Left lung (tissue), 10 donors: Measurements from ENCODE around the gene GTF2H2C. TPM values are rescaled to one million over a fixed set of nuclear protein-coding genes. Genes with fewer than 3 reads are reported as not detected.
A peak's percentile ranks its signal among the peaks of the same experiment; 100 is the strongest.

Experiments
- ATAC-seq: fragments of 200-7000 bp; cut with Tn5 transposase; one replicate; pipeline ENCODE4 v1.9.1; 2020; ENCODE audit warnings: moderate library complexity
- DNase-seq, 4 donors: peaks; one replicate each; pipeline ENCODE4 v3.0.0-alpha.2; 2013 to 2020
- H3K27ac ChIP-seq, 2 donors: fragments of 200-600 bp; sonication (generic) in 1 of 2; one replicate each; pipeline versions ENCODE4 v1.5.0 to v1.8.0; 2020 to 2021
- H3K27me3 ChIP-seq, 2 donors: fragments of 200-600 bp; sonication (generic) in 1 of 2; one replicate each; pipeline versions ENCODE4 v1.5.0 to v1.8.0; 2020 to 2021
- H3K36me3 ChIP-seq, 2 donors: fragments of 200-600 bp; sonication (generic) in 1 of 2; one replicate each; pipeline versions ENCODE4 v1.5.0 to v1.8.0; 2020 to 2021
- H3K4me1 ChIP-seq, 2 donors: fragments of 200-600 bp; one replicate each; pipeline ENCODE4 v1.8.0; 2021
- H3K4me3 ChIP-seq, 2 donors: fragments of 200-600 bp; sonication (generic) in 1 of 2; one replicate each; pipeline versions ENCODE4 v1.5.0 to v1.8.0; 2020 to 2021; ENCODE audit warnings: mild to moderate bottlenecking in 1 of 2
- H3K9me3 ChIP-seq, 2 donors: fragments of 200-600 bp; sonication (generic) in 1 of 2; one replicate each; pipeline versions ENCODE4 v1.5.0 to v1.8.0; 2020 to 2021
- intact Hi-C, 2 donors: fragments of 100-400 bp; cut with DNase I; formaldehyde crosslinking; loops; one replicate each; pipeline versions ENCODE4 v1.11.2 to v1.14.2; 2022
- polyA plus RNA-seq, 6 donors: library from polyadenylated mRNA; unstranded; fragments of 120-200 nt; gene quantifications; one replicate each; pipeline ENCODE4 v1.2.1, GENCODE V29; 2013; ENCODE audit not compliant: insufficient read length in 6 of 6
- total RNA-seq, 2 donors: library from RNA; stranded (reverse); fragmentation: NEBNext Ultra II Directional; extraction: Animal tissue kit (Norgen Biotek cat#: 25700); gene quantifications; one replicate each; pipeline ENCODE4 v1.2.1, GENCODE V29; 2021
- TF ChIP-seq, protein P1 (sequence below), 2 donors: fragments of 200-600 bp; sonication (generic) in 1 of 2; IDR thresholded peaks; one replicate each; pipeline versions ENCODE4 v1.5.0 to v1.8.0; 2021; ENCODE audit warnings: antibody characterized with exemption in 2 of 2
- donor health status: DM: no; HTN: yes; CAD: no.
- donor health status: DM: no; HTN: no; CAD: no.

Gene GTF2H2C
- total and polyA plus RNA-seq, 8 donors = 30.6 to 90.1 (median 56.5) TPM

DNA sequence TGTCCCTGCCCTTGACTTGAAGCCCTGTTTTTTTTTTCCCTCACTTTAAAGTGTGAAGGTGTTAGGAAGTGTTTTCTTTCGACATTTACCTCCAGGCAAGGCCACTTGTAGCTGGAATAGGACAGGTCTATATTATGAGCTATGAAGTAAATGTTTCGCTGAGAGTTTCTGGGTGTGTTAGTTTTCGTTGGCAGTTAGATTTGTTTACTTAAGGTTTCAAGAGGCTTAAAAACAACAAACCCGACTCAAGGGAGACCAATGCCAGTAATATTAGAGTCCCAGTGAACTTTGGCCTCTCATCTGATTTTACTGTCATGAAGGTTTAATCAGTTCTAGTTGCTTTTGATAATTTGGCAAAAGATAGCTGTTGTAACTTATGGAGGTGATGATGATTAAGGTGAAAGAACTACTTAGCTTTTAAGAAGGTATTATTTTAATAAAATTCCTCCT lies 42.2 kb upstream of the GTF2H2C start:
- no peaks in the 10 kb centered on the region for H3K9me3 ChIP-seq
- ATAC-seq = peak; percentile 76
- H3K27me3 ChIP-seq = no peaks in the 10 kb centered on the region
- no peak overlapping the region for H3K4me3 ChIP-seq
- peak overlapping the region; percentile 60 to 80 for H3K27ac ChIP-seq
- TF ChIP-seq, protein P1, sequence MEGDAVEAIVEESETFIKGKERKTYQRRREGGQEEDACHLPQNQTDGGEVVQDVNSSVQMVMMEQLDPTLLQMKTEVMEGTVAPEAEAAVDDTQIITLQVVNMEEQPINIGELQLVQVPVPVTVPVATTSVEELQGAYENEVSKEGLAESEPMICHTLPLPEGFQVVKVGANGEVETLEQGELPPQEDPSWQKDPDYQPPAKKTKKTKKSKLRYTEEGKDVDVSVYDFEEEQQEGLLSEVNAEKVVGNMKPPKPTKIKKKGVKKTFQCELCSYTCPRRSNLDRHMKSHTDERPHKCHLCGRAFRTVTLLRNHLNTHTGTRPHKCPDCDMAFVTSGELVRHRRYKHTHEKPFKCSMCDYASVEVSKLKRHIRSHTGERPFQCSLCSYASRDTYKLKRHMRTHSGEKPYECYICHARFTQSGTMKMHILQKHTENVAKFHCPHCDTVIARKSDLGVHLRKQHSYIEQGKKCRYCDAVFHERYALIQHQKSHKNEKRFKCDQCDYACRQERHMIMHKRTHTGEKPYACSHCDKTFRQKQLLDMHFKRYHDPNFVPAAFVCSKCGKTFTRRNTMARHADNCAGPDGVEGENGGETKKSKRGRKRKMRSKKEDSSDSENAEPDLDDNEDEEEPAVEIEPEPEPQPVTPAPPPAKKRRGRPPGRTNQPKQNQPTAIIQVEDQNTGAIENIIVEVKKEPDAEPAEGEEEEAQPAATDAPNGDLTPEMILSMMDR (IDR thresholded peaks at IDR 0.05) = no peak
- intact Hi-C loops = no loop called here
- peak in 2 of 4 donors; percentile 31 to 72 for DNase-seq
- H3K36me3 ChIP-seq = no peaks in the 10 kb centered on the region
- H3K4me1 ChIP-seq = peaks cover 10 to 57% of the 10 kb centered on the region in 2 donors

DNA sequence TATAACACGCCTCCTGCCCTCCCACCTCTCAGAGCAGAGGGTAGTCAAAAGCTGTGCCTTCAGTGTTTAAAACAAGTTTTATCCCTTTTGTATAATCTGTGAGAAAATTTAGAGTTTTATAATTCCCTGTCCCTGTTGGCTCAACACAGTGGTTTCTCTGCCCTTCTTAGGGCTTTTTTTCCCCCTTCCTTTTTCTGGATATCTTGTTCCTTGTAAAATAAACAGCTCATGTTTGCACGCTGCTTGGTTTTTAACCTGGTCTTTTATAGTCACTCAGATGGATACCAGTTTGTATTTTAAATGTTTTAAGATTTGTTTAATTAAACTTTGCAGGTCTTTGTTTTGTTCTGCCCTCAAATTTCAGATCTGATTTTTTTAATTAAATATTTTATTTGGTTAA lies 40.7 kb upstream of the GTF2H2C start:
- H3K9me3 ChIP-seq = no peaks in the 10 kb centered on the region
- peak overlapping the region; percentile 60 to 75 for H3K27ac ChIP-seq
- no peaks in the 10 kb centered on the region for H3K36me3 ChIP-seq
- ATAC-seq = no peak
- DNase-seq = no peak
- TF ChIP-seq, protein P1 (IDR thresholded peaks at IDR 0.05) = no peak
- H3K4me1 ChIP-seq = peaks cover 7 to 47% of the 10 kb centered on the region in 2 donors
- no peaks in the 10 kb centered on the region for H3K27me3 ChIP-seq
- intact Hi-C loops = no loop called here
- H3K4me3 ChIP-seq = no peak overlapping the region

DNA sequence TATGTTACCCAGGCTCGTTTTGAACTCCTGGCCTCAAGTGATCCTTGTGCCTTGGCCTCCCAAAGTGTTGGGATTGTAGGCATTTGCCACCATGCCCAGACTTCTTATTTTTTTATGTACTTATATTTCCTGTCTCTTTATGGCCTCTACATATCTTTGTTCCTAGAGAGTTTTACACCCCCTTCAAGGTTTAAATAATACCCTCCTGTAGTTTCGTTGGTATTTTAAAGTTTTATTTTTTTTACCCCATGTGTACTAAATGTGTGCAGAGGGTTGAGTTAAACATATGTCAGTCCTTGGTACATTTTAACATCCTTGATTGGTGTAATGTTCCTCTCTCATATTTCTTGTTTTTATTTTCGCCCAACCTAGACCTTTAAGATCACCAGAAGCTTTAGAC lies 38.0 kb upstream of the GTF2H2C start:
- Histone ChIP-seq H3K9me3 (no peaks in the 10 kb centered on the region), H3K36me3 (no peaks in the 10 kb centered on the region), H3K27ac (peak overlapping the region in 1 of 2 donors; percentile 46), H3K27me3 (no peaks in the 10 kb centered on the region), H3K4me3 (no peak overlapping the region), H3K4me1 (peaks cover 7 to 41% of the 10 kb centered on the region in 2 donors)
- intact Hi-C loops = no loop called here
- ATAC-seq = no peak
- TF ChIP-seq, protein P1 (IDR thresholded peaks at IDR 0.05) = no peak
- no peak for DNase-seq

DNA sequence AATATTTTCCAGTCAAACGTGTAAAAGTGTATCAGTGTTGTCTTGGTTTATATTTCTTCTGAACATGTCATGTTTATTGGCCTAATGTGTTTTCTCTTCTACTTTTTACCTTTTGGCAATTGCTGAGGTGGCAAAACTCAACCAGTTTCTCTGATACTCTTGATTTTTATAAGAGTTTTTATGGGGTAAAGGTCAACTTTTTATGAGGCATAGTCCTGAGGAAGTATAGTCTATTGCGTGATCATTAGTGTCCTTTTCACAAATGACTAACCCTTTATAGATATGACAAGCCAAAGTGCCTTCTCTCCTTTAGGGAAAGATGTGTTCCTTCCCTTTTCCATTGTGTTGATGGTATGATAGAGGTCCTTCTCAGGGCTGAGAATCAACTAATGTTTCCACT lies 34.5 kb upstream of the GTF2H2C start:
- TF ChIP-seq, protein P1 (IDR thresholded peaks at IDR 0.05) = no peak
- H3K4me1 ChIP-seq = peaks cover 0 to 11% of the 10 kb centered on the region in 2 donors
- H3K9me3 ChIP-seq = no peaks in the 10 kb centered on the region
- no peak for ATAC-seq
- intact Hi-C loops = no loop called here
- no peak for DNase-seq
- no peak overlapping the region for H3K27ac ChIP-seq
- H3K27me3 ChIP-seq = no peaks in the 10 kb centered on the region
- no peaks in the 10 kb centered on the region for H3K36me3 ChIP-seq
- no peak overlapping the region for H3K4me3 ChIP-seq

DNA sequence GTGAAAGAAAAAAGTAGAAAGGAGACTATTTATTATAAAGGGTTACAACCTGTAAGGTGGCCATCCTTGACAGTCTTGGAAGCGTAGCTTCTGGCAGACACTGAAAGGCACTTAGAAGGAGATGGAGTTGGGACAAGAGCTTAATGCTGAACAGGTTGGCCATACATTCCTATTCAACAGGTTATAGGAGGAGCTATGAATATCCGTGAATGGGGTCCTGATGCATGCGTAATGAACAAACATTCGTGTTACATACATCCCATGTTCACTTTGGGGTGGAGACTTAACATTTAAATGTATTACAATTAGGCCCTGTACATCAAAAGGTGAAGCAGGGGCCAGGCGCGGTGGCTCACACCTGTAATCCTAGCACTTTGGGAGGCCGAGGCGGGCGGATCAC lies 33.3 kb upstream of the GTF2H2C start:
- Histone ChIP-seq H3K4me1 (peaks cover 3 to 16% of the 10 kb centered on the region in 2 donors), H3K36me3 (no peaks in the 10 kb centered on the region), H3K4me3 (no peak overlapping the region), H3K27me3 (no peaks in the 10 kb centered on the region), H3K9me3 (no peaks in the 10 kb centered on the region), H3K27ac (no peak overlapping the region)
- TF ChIP-seq, protein P1 (IDR thresholded peaks at IDR 0.05) = no peak
- intact Hi-C loops = no loop called here
- no peak for ATAC-seq
- no peak for DNase-seq
